PFSK-1 (cell line): Measurements from ENCODE around the gene KIF19.

ENCODE experiments used
- FOXP2 ChIP-seq: optimal IDR thresholded peaks from 2 replicates; pipeline ENCODE3; 2011; ENCODE audit warnings: borderline replicate concordance, control low read depth, inconsistent platforms; ENCODE audit not compliant: insufficient read depth; ENCODE audit errors: extremely low read length, extremely low read depth
- POLR2AphosphoS5 ChIP-seq: IDR thresholded peaks from 2 replicates; pipeline ENCODE4 v1.6.1; 2012; ENCODE audit warnings: low read depth, mild to moderate bottlenecking, control low read depth, low read length, moderate library complexity
- REST ChIP-seq, 2 experiments: IDR thresholded peaks; 2 replicates each; pipeline versions ENCODE4 v1.6.1 to v1.8.0; 2011 to 2012; ENCODE audit warnings: low read depth in 2 of 2, low read length in 2 of 2, control low read depth in 1 of 2, inconsistent platforms in 1 of 2, mild to moderate bottlenecking in 1 of 2, moderate library complexity in 1 of 2; ENCODE audit not compliant: insufficient read depth in 1 of 2
- SIN3A ChIP-seq: IDR thresholded peaks from 2 replicates; pipeline ENCODE4 v1.6.1; 2012; ENCODE audit warnings: mild to moderate bottlenecking, low read length, moderate library complexity, borderline replicate concordance; ENCODE audit not compliant: insufficient read depth
- TAF1 ChIP-seq: IDR thresholded peaks from 2 replicates; pipeline ENCODE4 v1.6.1; 2012; ENCODE audit warnings: low read length, control low read depth, borderline replicate concordance; ENCODE audit not compliant: insufficient read depth

The KIF19 gene

GRCh38 chr17:74402048-74402447 is 76.0 kb downstream of the KIF19 start:
- no peak for TF ChIP-seq REST (IDR thresholded peaks at IDR 0.05; ENCODE audit: insufficient read depth in 1 of 2, low read depth in 2 of 2, low read length in 2 of 2)
- no peak for TF ChIP-seq FOXP2
- TF ChIP-seq POLR2AphosphoS5, result no peak
- TF ChIP-seq SIN3A, result no peak
- TF ChIP-seq TAF1, result no peak

- TF ChIP-seq TAF1, result no peak
- no peak for TF ChIP-seq FOXP2
- no peak for TF ChIP-seq SIN3A
These were observed 77.6 kb downstream of the KIF19 start for GRCh38 chr17:74403512-74404137.

- TF ChIP-seq SIN3A (no peak), FOXP2 (no peak), REST (IDR thresholded peaks at IDR 0.05; ENCODE audit: insufficient read depth in 1 of 2, low read depth in 2 of 2, low read length in 2 of 2) (no peak), TAF1 (no peak), POLR2AphosphoS5 (no peak)
These were observed 78.2 kb downstream of the KIF19 start for GRCh38 chr17:74404218-74404617.

GRCh38 chr17:74404789-74405188 is 78.8 kb downstream of the KIF19 start:
- TF ChIP-seq SIN3A (no peak), POLR2AphosphoS5 (no peak), REST (IDR thresholded peaks at IDR 0.05; ENCODE audit: insufficient read depth in 1 of 2, low read depth in 2 of 2, low read length in 2 of 2) (no peak), TAF1 (no peak), FOXP2 (no peak)
